Measurements from ENCODE around the gene CNTNAP5. TPM values are rescaled to one million over a fixed set of nuclear protein-coding genes. Genes with fewer than 3 reads are reported as not detected.

Gene CNTNAP5
- total and polyA plus RNA-seq, 2 of the 8 experiments (the other 6 are each of a cell fraction or from before 2014, with no cell fraction given) = 0.11 to 0.76 TPM

DNA sequence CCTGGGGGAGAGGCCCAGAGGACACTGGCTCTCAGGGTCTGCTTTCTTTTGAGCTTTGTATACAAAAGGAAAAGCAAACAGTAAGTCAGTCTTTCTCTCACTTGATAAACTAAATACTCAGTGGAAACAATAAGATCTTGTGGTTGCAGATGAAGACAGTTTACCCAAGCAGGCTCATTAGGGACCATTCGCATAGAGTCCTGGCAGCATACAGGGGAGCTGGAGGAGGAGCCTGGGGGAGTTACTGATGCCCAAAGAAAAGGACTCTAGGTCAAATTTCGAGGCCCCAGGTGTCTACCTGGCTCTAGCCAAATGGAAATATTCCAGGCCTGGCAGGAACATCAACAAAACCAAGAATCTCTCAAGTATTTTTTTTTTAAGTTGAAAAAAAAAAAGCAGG lies 225.3 kb downstream of the CNTNAP5 start (continued):
- TF ChIP-seq SAP30 (IDR thresholded peaks at IDR 0.05; ENCODE audit: insufficient read depth, insufficient replicate concordance, low read length) (no peak), CHD2 (IDR thresholded peaks at IDR 0.05; ENCODE audit: low read length) (no peak), CBX8 (IDR thresholded peaks at IDR 0.05; ENCODE audit: borderline replicate concordance, low read depth, low read length) (no peak)
- TF ChIP-seq, protein P1, sequence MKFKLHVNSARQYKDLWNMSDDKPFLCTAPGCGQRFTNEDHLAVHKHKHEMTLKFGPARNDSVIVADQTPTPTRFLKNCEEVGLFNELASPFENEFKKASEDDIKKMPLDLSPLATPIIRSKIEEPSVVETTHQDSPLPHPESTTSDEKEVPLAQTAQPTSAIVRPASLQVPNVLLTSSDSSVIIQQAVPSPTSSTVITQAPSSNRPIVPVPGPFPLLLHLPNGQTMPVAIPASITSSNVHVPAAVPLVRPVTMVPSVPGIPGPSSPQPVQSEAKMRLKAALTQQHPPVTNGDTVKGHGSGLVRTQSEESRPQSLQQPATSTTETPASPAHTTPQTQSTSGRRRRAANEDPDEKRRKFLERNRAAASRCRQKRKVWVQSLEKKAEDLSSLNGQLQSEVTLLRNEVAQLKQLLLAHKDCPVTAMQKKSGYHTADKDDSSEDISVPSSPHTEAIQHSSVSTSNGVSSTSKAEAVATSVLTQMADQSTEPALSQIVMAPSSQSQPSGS (IDR thresholded peaks at IDR 0.05; ENCODE audit: low read length) = no peak

All from H1 (cell line).